GM23248 (cell line): Measurements from ENCODE around the gene GRIK3.

ENCODE experiments used
- EZH2 ChIP-seq: fragments of 200-600 bp; sonication (generic); IDR thresholded peaks from 2 replicates; pipeline ENCODE4 v1.6.1; 2018; ENCODE audit warnings: antibody characterized with exemption, mild to moderate bottlenecking; ENCODE audit not compliant: insufficient read depth, poor library complexity, severe bottlenecking
- EZH2phosphoT487 ChIP-seq: fragments of 200-600 bp; sonication (generic); IDR thresholded peaks from 2 replicates; pipeline ENCODE4 v1.6.1; 2018; ENCODE audit warnings: antibody characterized with exemption, moderate library complexity, mild to moderate bottlenecking, low read depth; ENCODE audit not compliant: insufficient read depth

GRCh38 chr1:36824390-36824861 is 209.9 kb downstream of the GRIK3 start:
- TF ChIP-seq EZH2phosphoT487 (no peak), EZH2 (no peak)
